GM08714 (cell line): ENCODE measurements around the gene COX11.

Experiments
- H3K4me3 ChIP-seq: fragments of 200-500 bp; sonication (Bioruptor generic); 2 replicates; pipeline ENCODE4 v1.5.1; 2014; ENCODE audit warnings: mild to moderate bottlenecking, low read length, inconsistent platforms
- ZNF274 ChIP-seq: IDR thresholded peaks from 2 replicates; pipeline ENCODE4 v1.6.1; 2012; ENCODE audit warnings: mild to moderate bottlenecking, low read depth, low read length

The COX11 gene

GRCh38 chr17:54968262-54968987 lies at the start of gene COX11, which contains the start of gene STXBP4:
COX11 (minus strand) TSS chr17:54968654; CDS start chr17:54968646, 8 bp downstream.
STXBP4 (plus strand) TSS chr17:54968765; CDS start chr17:54986220, 17,455 bp downstream.
- H3K4me3 ChIP-seq, result peak within 1 kb of the TSS; percentile 68
- no peak for TF ChIP-seq ZNF274

- H3K4me3 ChIP-seq, result no peak overlapping the region
- TF ChIP-seq ZNF274, result no peak
Measured at GRCh38 chr17:55005520-55005919, 37.1 kb upstream of the COX11 start.

- no peak for TF ChIP-seq ZNF274
- no peak overlapping the region for H3K4me3 ChIP-seq
Measured at GRCh38 chr17:55004484-55004883, 36.0 kb upstream of the COX11 start.

GRCh38 chr17:55002458-55002857 lies 34.0 kb upstream of the COX11 start:
- TF ChIP-seq ZNF274, result no peak
- H3K4me3 ChIP-seq, result no peak overlapping the region

- no peak overlapping the region for H3K4me3 ChIP-seq
- TF ChIP-seq ZNF274, result no peak
Measured at GRCh38 chr17:54996441-54996840, 28.0 kb upstream of the COX11 start.

- no peak for TF ChIP-seq ZNF274
Measured at GRCh38 chr17:54992797-54993639, 24.6 kb upstream of the COX11 start.

GRCh38 chr17:54991567-54991966 lies 23.1 kb upstream of the COX11 start:
- H3K4me3 ChIP-seq, result no peak overlapping the region
- no peak for TF ChIP-seq ZNF274

More at GRCh38 chr17:54992797-54993639, 24.6 kb upstream of the COX11 start:
- no peak overlapping the region for H3K4me3 ChIP-seq

GRCh38 chr17:54990118-54990517 lies 21.7 kb upstream of the COX11 start:
- no peak overlapping the region for H3K4me3 ChIP-seq
- TF ChIP-seq ZNF274, result no peak

GRCh38 chr17:54985476-54985875 lies 17.0 kb upstream of the COX11 start:
- TF ChIP-seq ZNF274, result no peak
- no peak overlapping the region for H3K4me3 ChIP-seq

GRCh38 chr17:54983260-54983659 lies 14.8 kb upstream of the COX11 start:
- TF ChIP-seq ZNF274, result no peak

GRCh38 chr17:54982399-54982798 lies 13.9 kb upstream of the COX11 start:
- no peak for TF ChIP-seq ZNF274

More at GRCh38 chr17:54983260-54983659, 14.8 kb upstream of the COX11 start:
- H3K4me3 ChIP-seq, result no peak overlapping the region

GRCh38 chr17:54980375-54980774 lies 11.9 kb upstream of the COX11 start:
- H3K4me3 ChIP-seq, result no peak overlapping the region
- no peak for TF ChIP-seq ZNF274

More at GRCh38 chr17:54982399-54982798, 13.9 kb upstream of the COX11 start:
- no peak overlapping the region for H3K4me3 ChIP-seq

- H3K4me3 ChIP-seq, result no peak overlapping the region
- TF ChIP-seq ZNF274, result no peak
Measured at GRCh38 chr17:54979657-54980056, 11.2 kb upstream of the COX11 start.

GRCh38 chr17:54977744-54978143 lies 9.3 kb upstream of the COX11 start:
- H3K4me3 ChIP-seq, result no peak overlapping the region
- no peak for TF ChIP-seq ZNF274

GRCh38 chr17:54976316-54976715 lies 7.9 kb upstream of the COX11 start:
- no peak for TF ChIP-seq ZNF274

More at GRCh38 chr17:54976316-54976715, 7.9 kb upstream of the COX11 start:
- no peak overlapping the region for H3K4me3 ChIP-seq
